Measurements from ENCODE around the gene TRPC1. TPM values are rescaled to one million over a fixed set of nuclear protein-coding genes. Genes with fewer than 3 reads are reported as not detected.

TRPC1 gene
- total and polyA plus RNA-seq, 2 experiments from 2014 or later: 7.0 to 36.6 TPM

DNA sequence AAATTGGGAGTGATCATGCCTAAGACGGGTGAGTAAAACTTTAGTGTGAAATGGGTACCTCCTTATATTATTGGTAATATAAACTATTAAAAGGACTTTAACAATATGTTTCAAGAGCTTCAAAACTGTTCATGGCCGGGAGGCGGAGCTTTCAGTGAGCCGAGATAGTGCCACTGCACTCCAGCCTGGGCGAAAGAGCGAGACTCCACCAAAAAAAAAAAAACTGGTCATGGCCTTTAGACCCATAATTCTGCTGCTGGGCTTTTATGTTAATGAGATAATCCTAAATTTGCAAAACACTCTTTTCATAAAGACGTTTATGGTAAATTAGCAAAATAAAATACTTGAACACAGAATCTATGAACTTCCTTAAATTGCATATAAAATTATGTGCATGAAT is 22.8 kb downstream of the TRPC1 start:
- H3K9me2 ChIP-seq (ENCODE audit: insufficient read depth): no peaks in the 10 kb centered on the region
- H3K27ac Mint-ChIP-seq: no peak overlapping the region
- no peak overlapping the region for H3K27ac ChIP-seq (ENCODE audit: low read depth)
- no peak overlapping the region for H3K4me3 ChIP-seq
- TF ChIP-seq, protein P1, sequence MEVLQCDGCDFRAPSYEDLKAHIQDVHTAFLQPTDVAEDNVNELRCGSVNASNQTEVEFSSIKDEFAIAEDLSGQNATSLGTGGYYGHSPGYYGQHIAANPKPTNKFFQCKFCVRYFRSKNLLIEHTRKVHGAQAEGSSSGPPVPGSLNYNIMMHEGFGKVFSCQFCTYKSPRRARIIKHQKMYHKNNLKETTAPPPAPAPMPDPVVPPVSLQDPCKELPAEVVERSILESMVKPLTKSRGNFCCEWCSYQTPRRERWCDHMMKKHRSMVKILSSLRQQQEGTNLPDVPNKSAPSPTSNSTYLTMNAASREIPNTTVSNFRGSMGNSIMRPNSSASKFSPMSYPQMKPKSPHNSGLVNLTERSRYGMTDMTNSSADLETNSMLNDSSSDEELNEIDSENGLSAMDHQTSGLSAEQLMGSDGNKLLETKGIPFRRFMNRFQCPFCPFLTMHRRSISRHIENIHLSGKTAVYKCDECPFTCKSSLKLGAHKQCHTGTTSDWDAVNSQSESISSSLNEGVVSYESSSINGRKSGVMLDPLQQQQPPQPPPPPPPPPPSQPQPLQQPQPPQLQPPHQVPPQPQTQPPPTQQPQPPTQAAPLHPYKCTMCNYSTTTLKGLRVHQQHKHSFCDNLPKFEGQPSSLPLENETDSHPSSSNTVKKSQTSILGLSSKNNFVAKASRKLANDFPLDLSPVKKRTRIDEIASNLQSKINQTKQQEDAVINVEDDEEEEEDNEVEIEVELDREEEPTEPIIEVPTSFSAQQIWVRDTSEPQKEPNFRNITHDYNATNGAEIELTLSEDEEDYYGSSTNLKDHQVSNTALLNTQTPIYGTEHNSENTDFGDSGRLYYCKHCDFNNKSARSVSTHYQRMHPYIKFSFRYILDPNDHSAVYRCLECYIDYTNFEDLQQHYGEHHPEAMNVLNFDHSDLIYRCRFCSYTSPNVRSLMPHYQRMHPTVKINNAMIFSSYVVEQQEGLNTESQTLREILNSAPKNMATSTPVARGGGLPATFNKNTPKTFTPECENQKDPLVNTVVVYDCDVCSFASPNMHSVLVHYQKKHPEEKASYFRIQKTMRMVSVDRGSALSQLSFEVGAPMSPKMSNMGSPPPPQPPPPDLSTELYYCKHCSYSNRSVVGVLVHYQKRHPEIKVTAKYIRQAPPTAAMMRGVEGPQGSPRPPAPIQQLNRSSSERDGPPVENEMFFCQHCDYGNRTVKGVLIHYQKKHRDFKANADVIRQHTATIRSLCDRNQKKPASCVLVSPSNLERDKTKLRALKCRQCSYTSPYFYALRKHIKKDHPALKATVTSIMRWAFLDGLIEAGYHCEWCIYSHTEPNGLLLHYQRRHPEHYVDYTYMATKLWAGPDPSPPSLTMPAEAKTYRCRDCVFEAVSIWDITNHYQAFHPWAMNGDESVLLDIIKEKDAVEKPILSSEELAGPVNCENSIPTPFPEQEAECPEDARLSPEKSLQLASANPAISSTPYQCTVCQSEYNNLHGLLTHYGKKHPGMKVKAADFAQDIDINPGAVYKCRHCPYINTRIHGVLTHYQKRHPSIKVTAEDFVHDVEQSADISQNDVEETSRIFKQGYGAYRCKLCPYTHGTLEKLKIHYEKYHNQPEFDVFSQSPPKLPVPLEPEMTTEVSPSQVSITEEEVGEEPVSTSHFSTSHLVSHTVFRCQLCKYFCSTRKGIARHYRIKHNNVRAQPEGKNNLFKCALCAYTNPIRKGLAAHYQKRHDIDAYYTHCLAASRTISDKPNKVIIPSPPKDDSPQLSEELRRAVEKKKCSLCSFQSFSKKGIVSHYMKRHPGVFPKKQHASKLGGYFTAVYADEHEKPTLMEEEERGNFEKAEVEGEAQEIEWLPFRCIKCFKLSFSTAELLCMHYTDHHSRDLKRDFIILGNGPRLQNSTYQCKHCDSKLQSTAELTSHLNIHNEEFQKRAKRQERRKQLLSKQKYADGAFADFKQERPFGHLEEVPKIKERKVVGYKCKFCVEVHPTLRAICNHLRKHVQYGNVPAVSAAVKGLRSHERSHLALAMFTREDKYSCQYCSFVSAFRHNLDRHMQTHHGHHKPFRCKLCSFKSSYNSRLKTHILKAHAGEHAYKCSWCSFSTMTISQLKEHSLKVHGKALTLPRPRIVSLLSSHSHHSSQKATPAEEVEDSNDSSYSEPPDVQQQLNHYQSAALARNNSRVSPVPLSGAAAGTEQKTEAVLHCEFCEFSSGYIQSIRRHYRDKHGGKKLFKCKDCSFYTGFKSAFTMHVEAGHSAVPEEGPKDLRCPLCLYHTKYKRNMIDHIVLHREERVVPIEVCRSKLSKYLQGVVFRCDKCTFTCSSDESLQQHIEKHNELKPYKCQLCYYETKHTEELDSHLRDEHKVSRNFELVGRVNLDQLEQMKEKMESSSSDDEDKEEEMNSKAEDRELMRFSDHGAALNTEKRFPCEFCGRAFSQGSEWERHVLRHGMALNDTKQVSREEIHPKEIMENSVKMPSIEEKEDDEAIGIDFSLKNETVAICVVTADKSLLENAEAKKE (CRISPR knock-in tag; IDR thresholded peaks at IDR 0.05): no peak
- TF ChIP-seq REST (IDR thresholded peaks at IDR 0.05; ENCODE audit: unreplicated experiment): no peak
- no peak for TF ChIP-seq EZH2 (IDR thresholded peaks at IDR 0.05; ENCODE audit: low read depth, unreplicated experiment)
- no peak for TF ChIP-seq STAT1 (IDR thresholded peaks at IDR 0.05; ENCODE audit: unreplicated experiment)
- TF ChIP-seq EZH2phosphoT487 (IDR thresholded peaks at IDR 0.05; ENCODE audit: unreplicated experiment): no peak
- no peak for TF ChIP-seq CTCF (conservative IDR thresholded peaks at IDR 0.05; ENCODE audit: low read depth in 2 of 2)
- TF ChIP-seq ZNF114 (CRISPR knock-in tag; IDR thresholded peaks at IDR 0.05): no peak
- TF ChIP-seq JUNB (IDR thresholded peaks at IDR 0.05; ENCODE audit: unreplicated experiment): no peak
- TF ChIP-seq CREB1 (CRISPR knock-in tag; IDR thresholded peaks at IDR 0.05; ENCODE audit: low read depth): no peak
- TF ChIP-seq ZNF331 (CRISPR knock-in tag; IDR thresholded peaks at IDR 0.05; ENCODE audit: low read depth): no peak
- TF ChIP-seq NANOG (IDR thresholded peaks at IDR 0.05; ENCODE audit: borderline replicate concordance): no peak
- TF ChIP-seq, protein P2, sequence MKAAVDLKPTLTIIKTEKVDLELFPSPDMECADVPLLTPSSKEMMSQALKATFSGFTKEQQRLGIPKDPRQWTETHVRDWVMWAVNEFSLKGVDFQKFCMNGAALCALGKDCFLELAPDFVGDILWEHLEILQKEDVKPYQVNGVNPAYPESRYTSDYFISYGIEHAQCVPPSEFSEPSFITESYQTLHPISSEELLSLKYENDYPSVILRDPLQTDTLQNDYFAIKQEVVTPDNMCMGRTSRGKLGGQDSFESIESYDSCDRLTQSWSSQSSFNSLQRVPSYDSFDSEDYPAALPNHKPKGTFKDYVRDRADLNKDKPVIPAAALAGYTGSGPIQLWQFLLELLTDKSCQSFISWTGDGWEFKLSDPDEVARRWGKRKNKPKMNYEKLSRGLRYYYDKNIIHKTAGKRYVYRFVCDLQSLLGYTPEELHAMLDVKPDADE (IDR thresholded peaks at IDR 0.05): no peak
- TF ChIP-seq POLR2AphosphoS5 (IDR thresholded peaks at IDR 0.05; ENCODE audit: low read depth): no peak
- H3K27me3 Mint-ChIP-seq (ENCODE audit: insufficient read depth, low read depth, poor library complexity): no peaks in the 10 kb centered on the region
- no peaks in the 10 kb centered on the region for H3K79me2 ChIP-seq (replicated peaks; ENCODE audit: insufficient read depth)
- H3K4me2 ChIP-seq: no peak overlapping the region
- no peak for DNase-seq (ENCODE audit: low spot score)
- H3K36me3 Mint-ChIP-seq (ENCODE audit: low read depth): peaks cover 25% of the 10 kb centered on the region
- no peaks in the 10 kb centered on the region for H3K4me1 ChIP-seq (ENCODE audit: insufficient read depth)
- H3K4me1 Mint-ChIP-seq: no peaks in the 10 kb centered on the region
- H3F3A ChIP-seq (replicated peaks; ENCODE audit: low read depth): no peaks in the 10 kb centered on the region
- no peaks in the 10 kb centered on the region; the same call in 2 of the 3 replicates for H3K9me3 Mint-ChIP-seq
- ATAC-seq: no peak
- H2AFZ ChIP-seq: no peak overlapping the region
- no peak overlapping the region for H3K4me3 Mint-ChIP-seq
- H3K27me3 ChIP-seq (ENCODE audit: insufficient read depth): no peaks in the 10 kb centered on the region
- H3K36me3 ChIP-seq (ENCODE audit: insufficient read depth): peaks cover 8% of the 10 kb centered on the region; the same call in 1 of the 2 replicates
- no peaks in the 10 kb centered on the region; the same call in 1 of the 2 replicates for H4K20me1 ChIP-seq (replicated peaks; ENCODE audit: insufficient read depth)
